Measurements from ENCODE around the gene ERG28. TPM values are rescaled to one million over a fixed set of nuclear protein-coding genes. Genes with fewer than 3 reads are reported as not detected.
"Not testable (repeated sequence)": the region's sequence is repeated elsewhere in the genome, so short reads cannot be mapped to it uniquely, and the experiment has no call there.

ERG28 gene, protein sequence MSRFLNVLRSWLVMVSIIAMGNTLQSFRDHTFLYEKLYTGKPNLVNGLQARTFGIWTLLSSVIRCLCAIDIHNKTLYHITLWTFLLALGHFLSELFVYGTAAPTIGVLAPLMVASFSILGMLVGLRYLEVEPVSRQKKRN
- 5.3 TPM for total RNA-seq

DNA sequence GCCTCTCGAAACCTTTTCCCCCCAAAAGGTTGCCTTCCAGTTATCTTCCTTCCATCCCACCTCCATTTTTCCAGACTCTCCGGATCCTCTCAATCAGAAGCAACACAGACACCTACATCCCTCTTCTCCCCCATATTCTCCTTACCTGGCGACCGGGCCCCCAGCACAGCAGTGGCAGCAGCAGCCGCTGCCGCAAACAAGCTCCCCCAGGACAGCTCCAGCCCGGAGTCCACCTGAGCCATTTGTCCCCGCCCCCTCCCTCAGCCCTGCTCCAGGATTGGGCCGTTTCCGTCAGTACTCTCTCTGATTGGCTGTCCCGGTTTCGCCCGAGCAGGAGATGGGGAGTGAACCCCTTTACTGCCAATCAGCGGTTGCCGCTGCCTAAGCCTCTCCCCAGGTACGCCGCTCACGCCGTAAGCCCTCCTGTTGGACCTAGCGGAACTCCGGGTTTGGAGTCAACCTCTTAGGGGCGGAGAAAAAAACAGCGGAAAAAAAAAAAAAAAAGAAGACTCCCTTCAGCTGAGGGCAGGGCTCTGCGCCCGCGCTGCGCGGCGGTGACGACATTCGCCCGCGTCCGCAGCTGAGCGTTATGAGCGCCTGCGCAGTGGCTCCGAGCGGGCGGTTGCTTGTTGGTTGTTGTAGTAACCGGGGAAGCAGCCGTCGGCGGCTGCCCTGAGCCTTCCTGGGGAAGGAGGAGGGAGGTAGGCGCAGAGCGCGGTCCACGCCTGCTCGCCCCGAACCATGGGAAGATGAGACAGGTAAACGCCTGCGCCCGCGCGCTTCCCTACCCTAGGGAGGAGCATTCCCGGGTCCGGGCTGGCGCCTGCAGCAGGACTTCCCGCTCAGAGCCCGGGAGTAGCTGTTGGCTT lies at the start of gene ERG28, which contains the start of gene TTLL5:
ERG28 (minus strand) TSS at position 247 of the 869 bp plus-strand sequence. CDS start 3,374 bp downstream, outside the sequence.
TTLL5 (plus strand) TSS at position 617 of the 869 bp plus-strand sequence. CDS start 1,904 bp downstream, outside the sequence.
- DNase-seq = peak; percentile 98

- peak; percentile 79 for DNase-seq
Measured at GRCh38 chr14:75709207-75709812, 48.6 kb upstream of the ERG28 start.

DNA sequence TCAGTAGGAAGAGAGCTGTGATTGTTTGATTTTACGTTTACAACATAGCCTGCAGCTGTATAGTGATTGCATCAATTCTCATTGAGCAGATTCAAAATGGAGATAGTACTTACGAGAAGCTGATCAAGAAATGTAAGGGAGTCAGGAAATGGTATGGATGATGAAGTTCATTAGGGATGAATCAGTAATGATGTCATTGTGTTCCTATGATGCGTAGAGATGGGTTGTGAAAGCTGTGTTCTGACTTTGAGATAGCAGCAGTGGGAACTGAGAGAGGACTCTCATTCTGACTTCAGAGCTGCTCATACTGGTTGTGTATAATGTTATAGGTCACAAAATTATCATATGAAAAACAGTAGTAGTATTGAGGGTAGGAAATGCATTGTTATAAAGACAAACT lies 44.3 kb upstream of the ERG28 start:
- no peak for DNase-seq

GRCh38 chr14:75703467-75703866 lies 42.8 kb upstream of the ERG28 start:
- DNase-seq = no peak

- peak; percentile 65 for DNase-seq
Measured at GRCh38 chr14:75702616-75703261, 42.1 kb upstream of the ERG28 start.

DNA sequence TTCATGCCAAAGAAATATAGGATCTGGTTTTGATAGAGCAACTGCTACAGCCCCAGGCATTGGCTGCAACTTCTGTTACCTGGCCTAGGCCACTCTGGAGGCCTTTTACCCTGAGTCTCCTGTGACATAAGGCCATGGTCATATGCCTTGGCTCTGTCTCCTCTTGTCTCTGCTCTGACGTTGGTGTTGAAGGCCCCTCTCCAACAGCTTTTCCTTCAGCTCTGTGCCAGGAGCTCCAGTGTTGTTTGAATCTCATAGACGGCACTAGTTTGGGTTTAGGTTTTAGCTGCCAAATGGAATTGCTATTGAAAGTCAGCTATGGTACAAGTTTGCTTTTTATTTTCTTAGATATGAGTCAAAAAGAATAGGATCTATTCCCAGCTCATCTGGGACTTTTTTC lies 41.4 kb upstream of the ERG28 start:
- no peak for DNase-seq

DNA sequence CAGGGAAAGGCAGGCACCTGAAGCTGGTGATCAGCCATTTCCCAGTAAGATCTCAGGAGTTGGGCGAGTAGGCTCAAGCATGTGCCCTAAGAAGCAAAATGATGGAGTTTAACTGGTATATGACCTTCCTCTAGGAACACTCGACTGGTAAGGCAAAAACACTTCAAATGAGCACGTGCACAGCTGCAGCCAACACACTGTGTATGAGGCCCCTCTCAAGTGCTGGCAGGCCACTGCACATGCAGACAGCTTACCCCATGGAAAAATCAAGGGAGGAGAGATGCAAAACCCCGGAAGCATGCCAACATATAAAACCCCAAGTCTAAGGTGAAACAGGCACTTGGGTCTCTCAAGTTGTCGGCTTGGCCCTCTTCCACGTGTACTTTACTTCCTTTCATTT lies 39.6 kb upstream of the ERG28 start:
- DNase-seq = no peak

GRCh38 chr14:75699331-75699730 lies 38.7 kb upstream of the ERG28 start:
- no peak for DNase-seq

- no peak for DNase-seq
Measured at GRCh38 chr14:75697918-75698317, 37.2 kb upstream of the ERG28 start.

DNA sequence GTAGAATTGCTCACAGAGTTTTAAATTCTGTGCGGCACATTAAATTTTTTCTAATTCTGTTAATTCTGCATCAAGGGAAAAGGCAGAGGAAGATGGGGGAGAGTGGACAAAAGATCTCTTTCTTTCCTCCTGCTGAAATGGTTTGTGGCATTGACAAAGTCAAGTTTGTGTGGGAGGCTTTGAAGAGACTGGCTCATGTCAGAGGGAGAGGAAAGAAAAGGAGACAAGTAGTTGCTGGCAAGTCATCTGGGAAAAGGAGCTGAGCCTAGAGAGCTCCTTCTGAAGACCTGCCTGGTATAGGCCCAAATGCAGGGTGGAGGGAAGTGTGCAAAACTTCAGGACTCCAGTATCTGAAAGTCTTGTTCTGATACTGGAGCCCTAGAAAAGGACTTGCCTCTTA lies 36.7 kb upstream of the ERG28 start:
- DNase-seq = no peak

- not testable (repeated sequence) for DNase-seq
Measured at GRCh38 chr14:75695025-75695424, 34.3 kb upstream of the ERG28 start.

- no peak for DNase-seq
Measured at GRCh38 chr14:75690010-75690409, 29.3 kb upstream of the ERG28 start.

DNA sequence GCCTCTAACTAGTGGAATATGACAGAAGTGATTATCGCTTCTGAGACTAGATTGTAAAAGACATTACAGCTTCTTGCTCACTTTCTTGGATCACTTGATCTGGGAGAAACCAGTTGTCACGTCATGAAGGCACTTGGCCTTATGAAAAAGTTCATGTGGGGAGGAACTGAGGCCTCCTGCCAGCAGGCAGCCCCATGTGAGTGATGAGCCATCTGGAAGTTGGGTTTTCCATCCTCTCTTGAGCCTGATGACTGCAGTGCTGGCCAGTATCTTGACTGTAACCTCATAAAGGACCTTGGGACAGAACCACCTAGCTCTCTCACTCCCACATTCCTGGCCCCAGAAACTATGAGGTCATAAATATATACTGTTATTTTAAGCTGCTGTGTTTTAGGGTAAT lies 28.3 kb upstream of the ERG28 start:
- DNase-seq = peak; percentile 64

GRCh38 chr14:75685910-75686309 lies 25.2 kb upstream of the ERG28 start:
- no peak for DNase-seq

DNA sequence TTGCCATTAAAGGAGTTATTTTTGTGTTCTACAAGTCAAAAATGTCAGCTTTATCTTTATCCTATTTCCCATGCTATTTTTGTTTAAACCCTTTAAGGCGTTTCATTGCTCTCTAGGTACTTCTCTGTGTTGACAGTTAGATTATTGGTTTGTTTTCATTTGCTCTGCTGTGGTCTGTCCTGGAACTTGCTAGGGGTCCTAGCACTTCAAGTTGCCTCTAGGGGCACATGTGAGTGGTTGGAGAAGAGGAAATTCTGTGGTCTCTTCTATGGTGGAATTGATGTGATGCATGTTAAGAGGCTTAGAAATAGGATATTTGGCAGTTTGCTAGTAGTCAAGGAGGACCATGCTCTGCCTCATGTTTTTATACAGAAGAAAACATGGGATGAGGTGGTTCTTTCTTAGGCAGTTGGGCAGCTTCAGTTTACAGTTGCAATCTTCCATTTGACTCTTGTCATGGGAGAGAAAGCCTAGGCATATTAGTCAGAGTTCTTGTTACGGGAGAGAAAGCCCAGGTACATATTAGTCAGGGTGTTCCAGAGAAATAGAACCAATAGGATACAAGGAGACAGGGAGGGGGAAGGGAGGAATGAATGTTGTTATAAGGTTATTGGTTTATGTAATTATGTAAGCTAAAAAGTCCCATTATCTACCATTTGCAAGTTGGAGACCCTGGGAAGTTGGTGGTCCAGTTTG lies 14.7 kb upstream of the ERG28 start:
- DNase-seq = no peak

- no peak for DNase-seq
Measured at GRCh38 chr14:75673345-75674035, 12.8 kb upstream of the ERG28 start.

GRCh38 chr14:75672605-75673192 lies 12.0 kb upstream of the ERG28 start:
- DNase-seq = no peak

DNA sequence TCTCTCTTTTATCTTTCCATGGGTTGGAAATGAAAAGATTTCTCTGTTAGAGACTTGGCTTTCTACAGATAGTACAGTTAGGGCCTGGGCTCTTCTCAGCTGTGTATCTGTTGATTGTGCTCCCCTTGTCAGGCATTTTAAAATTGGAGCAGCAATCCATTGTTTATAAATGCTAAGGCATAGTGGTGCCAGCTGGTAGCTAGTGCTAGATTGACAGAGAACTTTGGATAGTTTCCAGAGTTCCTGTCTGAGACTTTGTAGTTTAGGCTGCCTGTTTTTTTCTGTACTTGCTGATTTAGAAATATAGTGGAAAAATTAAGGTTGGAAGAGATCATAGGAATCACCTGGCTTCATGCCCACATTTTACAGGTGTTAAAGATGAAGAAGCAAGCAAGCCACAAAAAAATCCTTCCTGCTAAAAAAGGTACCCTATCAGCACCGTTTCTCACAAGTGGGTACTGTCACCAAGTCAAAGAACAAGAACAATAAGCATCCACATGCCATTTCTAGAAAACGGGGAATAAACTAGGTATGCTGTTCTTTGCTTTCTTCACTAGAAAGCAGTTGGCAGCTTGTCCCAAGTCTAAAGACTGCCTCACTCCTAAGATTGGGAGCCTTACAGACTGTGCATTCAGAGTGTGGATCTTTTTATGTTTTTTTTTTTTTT lies 6.6 kb upstream of the ERG28 start:
- no peak for DNase-seq

GRCh38 chr14:75662966-75663365 lies 2.3 kb upstream of the ERG28 start:
- DNase-seq = no peak

DNA sequence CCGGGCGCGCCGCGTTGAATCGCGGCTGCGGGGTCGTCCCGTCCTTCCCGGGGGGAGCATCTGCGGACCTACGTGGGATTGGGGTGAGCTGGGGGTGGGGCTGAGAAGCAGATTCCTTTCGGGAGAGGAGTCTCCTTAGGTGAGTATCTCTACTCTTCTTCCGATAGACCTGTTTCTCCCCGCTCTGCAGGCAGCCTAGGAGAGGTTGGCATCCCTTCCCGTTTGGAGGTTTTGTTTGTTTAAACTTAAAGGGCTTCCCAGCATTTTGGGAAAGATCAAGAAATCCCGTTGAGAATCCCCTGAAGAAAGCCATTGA lies 781 bp upstream of the ERG28 start:
- peak; percentile 65 for DNase-seq

DNA sequence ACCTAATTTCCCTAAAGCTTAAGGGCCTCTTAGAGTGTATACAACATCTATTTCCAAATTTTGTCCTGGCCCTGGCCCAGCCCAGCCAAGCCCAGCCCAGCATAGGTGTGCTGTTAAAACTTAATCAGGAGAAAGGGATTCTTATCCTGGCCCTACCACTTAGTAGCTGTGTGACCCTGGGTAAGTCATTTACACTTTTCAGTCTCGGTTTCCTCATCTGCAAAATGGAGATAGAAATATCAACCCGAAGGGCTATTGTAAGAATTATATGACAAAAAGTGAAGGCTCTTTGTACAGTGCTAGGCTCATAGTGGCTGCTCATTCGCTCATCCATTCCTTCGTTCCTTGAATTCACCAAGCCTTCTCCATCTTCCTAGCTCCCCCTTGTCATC lies 442 bp downstream of the ERG28 start:
- DNase-seq = no peak
